ENCODE results near the gene PNRC2. TPM values are rescaled to one million over a fixed set of nuclear protein-coding genes. Genes with fewer than 3 reads are reported as not detected.
A peak's percentile ranks its signal among the peaks of the same experiment; 100 is the strongest.
"Not testable (repeated sequence)": the region's sequence is repeated elsewhere in the genome, so short reads cannot be mapped to it uniquely, and the experiment has no call there.

The PNRC2 gene
- total and polyA plus RNA-seq, 7 donors: 39.5 to 179 (median 61.8) TPM

DNA sequence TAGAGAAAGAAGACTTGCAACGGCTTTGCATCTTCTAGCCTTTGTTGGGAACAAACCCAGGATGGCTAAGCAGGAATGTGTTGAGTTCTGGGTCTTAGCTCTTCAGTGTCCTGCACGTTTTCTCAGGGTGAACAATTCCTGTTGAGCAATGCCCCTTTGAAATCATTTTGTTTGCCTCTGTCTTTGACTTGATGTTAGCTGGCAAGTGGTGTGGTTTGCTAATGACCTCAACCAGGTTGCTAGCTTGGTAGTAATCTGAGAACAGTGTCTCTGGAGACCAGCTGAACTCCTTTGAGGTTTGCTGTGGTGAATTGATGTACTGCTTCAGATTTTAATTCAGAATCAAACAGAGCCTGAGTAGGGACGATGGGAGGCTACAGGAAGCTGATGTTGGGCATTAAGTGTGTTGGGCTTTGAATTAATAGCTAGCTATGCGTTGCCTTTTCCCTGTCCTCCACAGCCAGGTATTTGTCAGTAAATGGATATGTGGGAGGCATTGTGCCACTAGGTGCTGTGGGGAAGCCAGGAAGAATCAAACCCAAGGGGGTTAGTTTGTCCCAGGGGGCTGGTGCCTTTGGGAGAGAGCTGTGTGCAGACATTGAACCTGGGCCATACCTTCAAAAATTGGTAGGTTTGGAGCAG lies 43.8 kb downstream of the PNRC2 start:
- Histone ChIP-seq H3K4me3 (no peak overlapping the region), H3K27me3 (ENCODE audit: insufficient read depth in 3 of 3, low read length in 2 of 3) (no peaks in the 10 kb centered on the region), H3K27ac (peak overlapping the region; percentile 62), H3K36me3 (ENCODE audit: insufficient read depth in 1 of 2, low read depth in 1 of 2) (no peaks in the 10 kb centered on the region), H3K4me1 (peaks cover 24% of the 10 kb centered on the region), H3K9me3 (peaks cover 4% of the 10 kb centered on the region)
- WGBS, 3 donors: 18 to 30% (median 20%) methylated on average over 4 of the region's 4 CpGs
- TF ChIP-seq CTCF (IDR thresholded peaks at IDR 0.05): peak; percentile 5
- DNase-seq (no peak), ATAC-seq (peak; percentile 87 to 93 (median 88))
- intact Hi-C loops (cut with DNase I): no loop called here

DNA sequence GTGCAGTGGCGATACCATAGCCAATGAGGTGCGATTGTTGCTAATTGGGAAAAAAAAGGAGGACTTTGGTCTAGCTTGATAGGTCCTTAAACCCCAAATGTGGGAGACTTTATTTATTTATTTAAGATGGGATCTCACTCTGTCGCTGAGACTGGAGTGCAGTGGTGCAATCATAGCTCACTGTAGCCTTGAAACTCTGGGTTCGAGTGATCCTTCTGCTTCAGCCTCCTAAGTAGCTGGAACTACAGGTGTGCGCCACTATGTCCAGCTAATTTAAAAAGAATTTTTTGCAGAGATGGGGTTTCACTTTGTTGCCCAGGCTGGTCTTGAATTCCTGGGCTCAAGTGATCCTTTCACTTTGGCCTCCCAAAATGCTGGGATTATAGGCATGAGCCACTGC lies 44.5 kb downstream of the PNRC2 start:
- ATAC-seq: no peak
- H3K9me3 ChIP-seq: peaks cover 4% of the 10 kb centered on the region
- H3K27me3 ChIP-seq (ENCODE audit: insufficient read depth in 3 of 3, low read length in 2 of 3): no peaks in the 10 kb centered on the region
- TF ChIP-seq CTCF (IDR thresholded peaks at IDR 0.05): no peak
- no peak for DNase-seq
- WGBS, 3 donors: 93 to 97% (median 93%) methylated on average over 5 of the region's 5 CpGs
- no peak overlapping the region for H3K4me3 ChIP-seq
- peaks cover 24% of the 10 kb centered on the region for H3K4me1 ChIP-seq
- no peaks in the 10 kb centered on the region for H3K36me3 ChIP-seq (ENCODE audit: insufficient read depth in 1 of 2, low read depth in 1 of 2)
- H3K27ac ChIP-seq: no peak overlapping the region
- intact Hi-C loops (cut with DNase I): no loop called here

DNA sequence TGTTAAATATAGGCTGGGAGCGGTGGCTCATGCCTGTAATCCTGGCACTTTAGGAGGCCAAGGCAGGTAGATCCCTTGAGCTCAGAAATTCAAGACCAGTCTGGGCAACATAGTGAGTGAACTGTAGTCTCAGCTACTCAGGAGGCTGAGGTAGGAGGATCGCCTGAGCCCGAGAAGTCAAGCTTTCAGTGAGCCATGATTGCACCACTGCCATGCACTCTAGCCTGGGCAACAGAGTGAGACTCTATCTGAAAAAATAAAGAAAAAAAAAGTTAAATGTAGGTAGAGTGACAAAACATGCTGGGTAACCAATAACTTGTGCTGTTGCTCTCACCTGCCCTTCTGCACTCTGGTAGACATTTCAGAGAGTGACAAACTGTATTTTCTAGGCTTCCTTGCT lies 45.5 kb downstream of the PNRC2 start:
- intact Hi-C loops (cut with DNase I): no loop called here
- Histone ChIP-seq H3K27me3 (ENCODE audit: insufficient read depth in 3 of 3, low read length in 2 of 3) (no peaks in the 10 kb centered on the region), H3K9me3 (peaks cover 4% of the 10 kb centered on the region), H3K4me1 (peaks cover 25% of the 10 kb centered on the region), H3K4me3 (no peak overlapping the region), H3K36me3 (ENCODE audit: insufficient read depth in 1 of 2, low read depth in 1 of 2) (no peaks in the 10 kb centered on the region), H3K27ac (no peak overlapping the region)
- no peak for ATAC-seq
- no peak for DNase-seq
- 94 to 100% (median 95%) methylated on average over 3 of the region's 3 CpGs for WGBS, 3 donors
- TF ChIP-seq CTCF (IDR thresholded peaks at IDR 0.05): no peak

DNA sequence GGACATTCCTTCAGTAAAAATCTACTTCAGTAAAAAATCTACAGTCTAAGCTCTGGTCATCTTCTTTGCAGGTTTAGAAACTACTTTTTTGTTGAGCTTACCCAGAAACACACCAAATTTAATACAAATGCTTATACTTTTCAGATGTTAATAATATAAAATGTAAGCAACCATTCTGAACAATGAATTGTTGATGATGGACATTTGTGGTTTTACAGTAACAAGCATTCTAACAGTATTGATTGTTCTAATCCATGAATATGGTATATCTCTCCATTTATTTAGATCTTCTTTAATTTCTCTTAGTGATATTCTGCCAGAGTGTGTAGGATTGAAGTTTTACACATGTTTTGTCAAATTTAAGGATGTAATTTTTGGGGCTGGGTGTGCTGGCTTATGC lies 47.5 kb downstream of the PNRC2 start:
- no peak for DNase-seq
- no peaks in the 10 kb centered on the region for H3K27me3 ChIP-seq (ENCODE audit: insufficient read depth in 3 of 3, low read length in 2 of 3)
- no peak overlapping the region for H3K4me3 ChIP-seq
- no peak for ATAC-seq
- peaks cover 25% of the 10 kb centered on the region for H3K4me1 ChIP-seq
- no peak overlapping the region for H3K27ac ChIP-seq
- TF ChIP-seq CTCF (IDR thresholded peaks at IDR 0.05): no peak
- H3K36me3 ChIP-seq (ENCODE audit: insufficient read depth in 1 of 2, low read depth in 1 of 2): no peaks in the 10 kb centered on the region
- H3K9me3 ChIP-seq: peaks cover 4% of the 10 kb centered on the region
- intact Hi-C loops (cut with DNase I): no loop called here

DNA sequence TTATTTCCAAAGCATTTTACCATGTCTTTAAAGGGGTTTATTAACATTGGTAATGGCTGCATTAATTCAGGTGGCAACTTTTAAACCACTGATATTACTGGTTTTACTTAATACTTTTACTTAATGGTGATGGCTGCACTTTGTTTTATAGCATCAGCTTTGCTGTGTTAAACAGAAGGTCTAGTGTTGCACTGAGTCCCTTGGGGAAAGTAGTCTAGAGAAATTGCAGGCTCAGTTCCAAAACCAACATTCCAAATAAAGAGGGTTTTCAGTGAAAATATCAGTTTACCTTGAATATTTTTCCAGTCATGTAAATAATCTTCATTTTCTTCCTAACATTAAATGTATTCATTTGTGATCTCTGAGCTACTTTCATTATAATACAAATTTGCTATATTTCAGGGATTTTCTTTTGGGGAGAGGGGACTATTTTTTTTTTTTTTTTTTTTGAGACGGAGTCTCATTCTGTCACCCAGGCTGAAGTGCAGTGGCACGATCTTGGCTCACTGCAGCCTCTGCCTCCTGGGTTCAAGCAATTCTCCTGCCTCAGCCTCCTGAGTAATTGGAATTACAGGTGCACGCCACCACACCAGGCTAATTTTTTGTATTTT lies 49.1 kb downstream of the PNRC2 start:
- H3K4me3 ChIP-seq; ATAC-seq; DNase-seq; intact Hi-C loops (cut with DNase I); H3K27ac ChIP-seq; H3K36me3 ChIP-seq (ENCODE audit: insufficient read depth in 1 of 2, low read depth in 1 of 2); H3K9me3 ChIP-seq; H3K27me3 ChIP-seq (ENCODE audit: insufficient read depth in 3 of 3, low read length in 2 of 3): not testable (repeated sequence)
- peaks cover 13% of the 10 kb centered on the region for H3K4me1 ChIP-seq
- WGBS, 3 donors: 0 to 48% (median 20%) methylated on average over 1 to 2 of the region's 3 CpGs

Data from psoas muscle (tissue), 8 donors.